Measurements from ENCODE around the gene MRAS.
A peak's percentile ranks its signal among the peaks of the same experiment; 100 is the strongest.
"Not testable (repeated sequence)": the region's sequence is repeated elsewhere in the genome, so short reads cannot be mapped to it uniquely, and the experiment has no call there.

Gene MRAS

DNA sequence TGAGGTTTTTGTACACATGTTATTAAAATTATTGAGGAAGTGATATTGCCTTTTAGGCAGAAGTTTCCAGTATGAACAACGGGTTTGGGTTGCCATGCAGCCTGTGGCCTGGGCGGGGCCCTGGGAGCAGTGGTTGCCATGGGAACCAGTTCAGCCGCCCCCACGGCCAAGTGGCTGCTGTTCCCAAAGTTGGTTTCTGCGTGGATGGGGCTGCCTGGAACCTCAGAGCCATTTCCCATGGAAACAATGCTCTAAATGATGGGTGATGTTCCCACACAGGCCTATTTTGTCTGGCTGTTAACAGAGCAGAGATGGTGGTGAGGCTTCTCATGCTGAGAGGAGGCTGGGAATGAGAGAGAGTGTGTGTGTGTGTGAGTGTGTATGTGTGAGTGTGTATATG, 19.5 kb downstream of the MRAS start:
- DNase-seq, result peak; percentile 92

DNA sequence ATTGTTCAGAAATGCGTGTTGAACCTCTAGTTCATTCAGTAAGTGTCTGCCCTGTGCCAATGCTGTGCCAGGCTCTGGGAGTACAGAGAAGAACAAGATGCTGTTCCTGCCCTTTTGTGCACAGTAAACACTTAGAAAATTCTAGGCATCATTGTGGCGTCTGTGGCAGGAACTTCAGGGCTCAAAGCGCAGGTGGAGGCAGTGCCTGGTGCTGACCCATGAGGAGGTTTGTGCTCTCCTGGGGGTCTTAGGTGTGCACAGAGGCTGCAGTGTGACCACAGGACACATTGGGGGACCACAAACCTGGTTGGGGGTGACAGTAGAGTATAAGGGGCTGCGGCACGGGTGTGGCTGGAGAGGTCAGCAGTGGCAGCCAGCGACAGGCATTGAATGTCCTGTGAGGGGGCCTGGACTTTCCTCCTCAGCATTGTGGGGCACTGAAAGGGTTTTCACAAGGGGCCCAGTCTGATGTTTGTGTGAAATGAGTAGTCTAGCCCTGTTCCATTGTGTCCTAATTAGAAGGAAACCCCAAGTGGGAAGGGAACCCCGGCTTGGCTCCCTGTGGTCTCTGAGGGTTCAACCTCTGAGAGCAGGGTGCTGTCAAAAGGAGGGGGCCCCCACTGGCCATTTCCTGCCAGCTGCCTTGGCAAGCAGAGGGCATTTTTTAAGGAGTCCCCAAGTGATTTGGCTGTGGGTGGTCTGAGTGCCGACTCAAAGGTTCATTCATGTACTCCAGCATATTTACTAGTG, 20.9 kb downstream of the MRAS start:
- no peak for DNase-seq

DNA sequence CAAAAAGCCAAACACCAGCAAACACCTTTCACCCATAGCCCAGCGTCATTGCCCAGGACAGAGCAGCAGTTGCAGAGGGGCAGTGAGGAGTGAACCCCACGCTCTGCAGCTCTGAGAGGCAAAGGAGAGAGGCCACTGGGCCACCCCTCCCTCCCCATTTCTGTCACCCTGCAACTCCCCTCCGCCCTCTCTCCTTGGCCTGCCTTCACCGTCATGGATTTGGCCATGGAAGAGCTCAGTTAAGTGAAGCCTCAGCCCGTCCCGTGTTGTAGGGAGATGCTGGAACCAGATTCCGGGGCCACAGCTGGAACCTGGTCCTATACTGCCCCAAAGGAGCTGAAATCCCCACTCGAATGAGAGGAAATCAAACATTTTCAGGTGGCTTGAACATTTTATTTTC, 21.9 kb downstream of the MRAS start:
- no peak for DNase-seq

DNA sequence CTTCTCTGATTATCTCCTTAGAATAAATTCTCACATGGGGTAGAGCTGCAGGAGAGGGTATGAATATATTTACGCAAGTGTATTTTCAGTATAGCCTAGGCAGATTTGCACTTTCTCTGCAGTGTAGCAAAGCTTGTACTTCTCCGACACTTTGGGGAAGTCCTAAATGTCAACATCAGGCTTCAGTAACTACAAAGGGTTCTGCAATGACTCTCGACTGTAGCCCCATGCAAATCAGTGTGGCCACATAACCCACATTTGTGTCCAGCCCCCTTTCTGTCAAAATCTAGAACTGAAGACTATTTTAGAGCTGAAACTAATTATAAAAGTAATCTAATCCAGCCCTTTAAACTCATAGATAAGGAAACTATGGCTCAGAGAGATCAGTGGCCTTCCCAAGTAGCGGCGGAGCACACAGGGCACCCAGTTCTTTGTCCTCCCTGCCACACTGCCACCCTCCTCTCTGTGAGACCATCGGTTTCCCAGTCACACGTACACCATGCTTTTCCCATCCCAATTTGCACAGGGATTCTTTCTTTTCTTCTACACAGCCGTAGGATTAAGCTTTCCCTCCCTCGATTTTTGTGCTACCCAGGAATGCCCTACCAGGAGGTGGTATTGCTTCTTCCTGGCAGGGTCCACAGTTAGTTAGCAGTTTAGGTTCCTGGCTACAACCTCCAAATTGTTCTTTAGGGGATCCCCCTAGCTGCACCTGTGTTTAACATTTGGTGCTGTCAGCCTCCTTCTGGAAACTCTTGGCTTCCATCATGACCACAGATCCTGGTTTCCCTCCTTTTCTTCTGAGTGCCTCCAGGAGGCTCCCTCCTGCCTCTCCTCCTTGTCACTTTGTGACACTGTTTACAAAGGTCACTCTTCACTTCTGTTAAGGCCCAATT, 22.9 kb downstream of the MRAS start:
- DNase-seq, result peak; percentile 96

DNA sequence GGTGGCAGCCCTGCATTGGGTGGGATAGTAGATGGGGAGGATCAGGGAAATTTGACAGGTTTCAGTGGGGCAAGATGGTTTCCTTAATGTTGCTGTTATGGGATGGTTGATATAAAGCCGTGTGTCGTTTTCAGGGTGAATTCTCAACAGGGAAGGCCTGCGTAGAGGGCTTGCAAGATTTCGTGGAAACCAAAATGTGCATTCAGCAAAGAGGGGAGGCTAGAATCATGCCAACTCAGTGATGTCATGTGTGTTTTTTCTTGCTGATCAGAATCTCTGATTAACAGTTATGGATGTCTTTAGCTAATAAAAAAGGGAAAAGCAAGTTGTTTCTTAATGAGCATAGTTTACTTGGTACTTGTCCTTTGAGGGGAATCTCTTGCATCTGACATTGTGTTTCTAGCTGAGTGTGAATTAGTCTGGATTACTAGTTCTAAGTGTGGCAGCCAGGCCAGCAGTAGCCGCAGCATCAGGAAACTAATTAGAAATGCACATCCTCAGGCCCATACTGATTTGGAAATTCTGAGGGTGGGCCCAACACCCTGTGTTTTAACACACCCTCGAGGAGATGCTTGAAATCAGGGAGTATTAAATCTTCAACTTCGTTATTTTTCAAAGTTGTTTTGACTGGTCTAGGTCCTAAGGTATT, 24.8 kb downstream of the MRAS start:
- DNase-seq, result no peak

DNA sequence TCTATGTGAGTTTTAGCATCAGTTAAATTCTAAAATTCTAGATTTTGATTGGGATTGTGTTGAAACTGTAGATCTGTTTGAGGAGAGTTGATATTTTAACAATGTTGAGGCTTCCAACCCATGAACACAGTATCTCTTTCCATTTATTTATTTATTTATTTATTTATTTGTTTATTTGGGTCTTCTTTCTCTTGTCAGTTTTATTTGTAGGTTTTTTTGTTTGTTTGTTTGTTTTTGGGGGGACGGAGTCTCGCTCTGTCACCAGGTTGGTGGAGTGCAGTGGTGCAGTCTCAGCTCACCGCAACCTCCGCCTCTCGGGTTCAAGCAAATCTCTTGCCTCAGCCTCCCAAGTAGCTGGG, 25.3 kb downstream of the MRAS start:
- no peak for DNase-seq

DNA sequence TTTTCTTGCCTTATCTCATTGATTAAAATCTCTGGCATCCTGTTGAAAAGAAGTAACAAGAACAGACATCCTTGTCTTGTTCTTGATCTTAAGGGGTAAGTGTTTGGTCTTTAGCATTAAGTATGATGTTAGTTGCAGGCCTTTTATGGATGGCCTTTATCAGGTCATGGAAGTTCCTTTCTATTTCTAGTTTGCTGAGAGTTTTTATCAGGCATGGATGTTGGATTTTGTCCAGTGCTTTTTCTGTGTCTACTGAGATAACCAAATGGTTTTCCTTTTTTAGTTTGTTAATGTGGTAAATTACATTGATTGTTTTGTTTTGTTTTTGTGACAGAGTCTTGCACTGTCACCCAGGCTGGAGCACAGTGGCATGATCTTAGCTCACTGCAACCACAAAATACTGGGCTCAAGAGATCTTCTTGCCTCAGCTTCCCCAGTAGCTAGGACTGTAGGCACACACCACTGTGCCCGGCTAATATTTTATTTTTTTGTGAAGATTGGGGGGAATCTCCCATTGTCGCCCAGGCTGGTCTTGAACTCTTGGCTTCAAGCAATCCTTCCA, 26.3 kb downstream of the MRAS start:
- no peak for DNase-seq

DNA sequence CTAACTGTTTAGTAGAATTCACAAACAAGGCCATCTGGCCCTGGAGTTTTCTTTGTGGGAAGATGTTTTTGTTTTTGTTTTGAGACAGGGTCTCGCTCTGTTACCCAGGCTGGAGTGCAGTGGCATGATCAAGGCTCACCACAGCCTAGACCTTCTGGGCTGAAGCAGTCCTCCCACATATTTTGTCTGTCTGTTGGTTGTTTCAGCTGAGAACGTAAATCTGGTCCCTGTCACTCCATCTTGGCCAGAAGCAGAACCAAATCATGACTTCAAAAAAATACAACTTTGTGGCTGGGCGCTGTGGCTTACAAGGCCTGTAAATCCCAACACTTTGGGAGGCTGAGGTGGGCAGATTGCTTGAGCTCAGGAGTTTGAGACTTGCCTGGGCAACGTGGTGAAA, 27.1 kb downstream of the MRAS start:
- DNase-seq, result no peak

DNA sequence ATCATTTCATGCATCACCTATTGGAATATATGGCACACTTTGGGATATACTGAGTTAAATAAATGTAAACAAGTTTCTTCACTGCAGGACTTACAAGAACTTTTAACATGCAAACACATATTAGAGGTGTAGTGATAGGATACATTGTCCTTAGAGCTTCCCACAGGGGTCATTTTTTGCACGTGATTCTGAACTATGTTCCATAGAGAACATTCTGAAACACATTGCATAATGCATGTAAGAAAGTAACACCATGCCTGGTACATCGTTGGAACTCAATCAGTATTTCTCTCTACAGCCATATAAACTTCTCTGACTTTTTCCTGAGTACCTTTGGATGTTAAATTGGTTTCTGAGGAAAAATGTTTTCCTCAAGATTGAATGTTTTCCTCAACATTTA, 28.3 kb downstream of the MRAS start:
- DNase-seq, result no peak

DNA sequence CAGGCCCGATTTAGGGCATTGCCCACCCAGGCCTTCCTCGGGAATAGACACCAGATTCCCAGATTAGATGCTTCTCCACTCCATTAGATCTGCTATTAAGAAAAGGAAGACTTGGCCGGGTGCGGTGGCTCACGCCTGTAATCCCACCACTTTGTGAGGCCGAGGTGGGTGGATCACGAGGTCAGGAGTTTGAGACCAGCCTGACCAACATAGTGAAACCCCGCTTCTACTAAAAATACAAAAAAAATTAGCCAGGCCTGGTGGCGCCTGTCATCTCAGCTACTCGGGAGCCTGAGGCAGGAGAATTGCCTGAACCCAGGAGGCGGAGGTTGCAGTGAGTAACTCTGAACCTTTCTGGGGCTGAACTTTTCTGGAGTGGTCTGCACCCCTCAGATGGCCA, 28.8 kb downstream of the MRAS start:
- DNase-seq, result not testable (repeated sequence)

DNA sequence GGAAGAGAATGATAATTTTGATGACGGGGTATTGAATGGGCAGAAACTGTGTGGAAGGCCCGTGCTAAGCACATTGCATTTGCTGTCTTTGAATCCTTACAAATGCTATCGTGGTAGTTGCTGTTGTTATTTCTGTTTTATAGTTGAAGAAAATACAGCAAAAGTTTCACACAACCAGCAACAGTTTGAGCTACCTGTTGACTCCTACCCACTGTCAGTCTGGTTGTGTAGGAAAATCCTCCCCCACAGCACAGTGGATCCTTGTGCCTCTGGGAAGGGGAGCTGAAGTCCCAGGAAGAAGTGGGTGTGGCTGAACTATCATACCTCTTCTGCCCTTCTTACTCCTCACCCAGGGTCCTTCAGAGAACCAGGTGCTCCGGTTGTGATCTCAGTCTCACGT, 29.4 kb downstream of the MRAS start:
- no peak for DNase-seq

DNA sequence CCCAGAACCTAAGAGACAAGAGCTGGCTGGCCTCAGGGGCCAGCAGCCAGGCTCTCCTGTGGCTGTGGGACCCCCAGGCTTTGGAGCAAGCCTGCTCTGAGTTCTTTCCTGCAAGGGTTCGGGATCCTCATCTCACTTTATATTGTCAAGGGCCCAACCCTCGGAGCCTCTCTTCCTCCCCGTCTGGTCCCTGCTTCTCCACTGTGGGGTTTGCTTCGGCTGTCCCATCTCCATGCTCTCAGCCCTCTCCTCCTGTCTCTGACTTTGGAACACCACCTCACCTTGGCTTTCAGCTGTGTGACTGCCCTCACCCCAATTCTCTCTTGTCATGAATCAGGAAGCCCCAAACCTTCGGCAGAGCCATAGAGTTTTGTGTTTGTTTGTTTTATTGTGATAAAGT, 30.0 kb downstream of the MRAS start:
- DNase-seq, result no peak

DNA sequence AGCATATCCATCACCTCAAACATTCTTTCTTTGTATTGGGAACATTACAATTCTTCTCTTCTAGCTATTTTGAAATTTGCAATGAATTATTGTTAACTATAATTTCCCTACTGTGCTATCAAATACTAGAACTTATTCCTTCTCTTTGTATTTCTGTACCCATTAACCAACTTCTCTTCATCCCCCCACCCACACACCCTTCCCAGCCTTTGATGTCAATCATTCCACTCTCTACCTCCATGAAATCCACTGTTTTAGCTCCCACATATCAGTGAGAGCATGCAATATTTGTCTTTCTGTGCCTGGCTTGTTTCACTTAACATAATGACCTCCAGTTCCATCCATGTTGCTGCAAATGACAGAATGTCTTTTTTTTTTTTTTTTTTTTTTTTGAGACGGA, 30.6 kb downstream of the MRAS start:
- no peak for DNase-seq

DNA sequence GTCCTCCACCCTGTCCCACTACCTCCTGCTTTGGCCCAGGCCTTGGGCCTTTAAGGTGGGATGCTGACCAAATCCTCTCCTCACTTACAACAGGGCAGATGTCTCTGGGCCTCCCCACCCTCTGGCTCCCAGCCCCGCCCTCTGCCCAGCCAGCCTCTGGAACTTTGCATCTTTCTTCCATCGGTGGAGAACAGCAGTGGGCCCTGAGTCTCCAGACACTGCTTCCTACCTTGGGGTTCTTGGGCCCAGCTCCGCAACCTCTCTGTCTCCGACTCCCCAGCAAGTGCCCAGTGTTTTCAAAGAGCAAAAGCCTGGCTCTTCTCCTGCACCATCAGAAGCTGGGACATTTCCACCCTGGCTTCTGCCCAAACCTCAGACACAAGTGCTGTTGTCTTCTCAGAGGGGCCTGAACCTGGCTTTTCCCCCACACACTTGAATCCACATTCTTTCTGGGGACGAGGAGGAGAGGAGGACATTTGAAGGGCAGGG, 33.1 kb downstream of the MRAS start:
- no peak for DNase-seq

DNA sequence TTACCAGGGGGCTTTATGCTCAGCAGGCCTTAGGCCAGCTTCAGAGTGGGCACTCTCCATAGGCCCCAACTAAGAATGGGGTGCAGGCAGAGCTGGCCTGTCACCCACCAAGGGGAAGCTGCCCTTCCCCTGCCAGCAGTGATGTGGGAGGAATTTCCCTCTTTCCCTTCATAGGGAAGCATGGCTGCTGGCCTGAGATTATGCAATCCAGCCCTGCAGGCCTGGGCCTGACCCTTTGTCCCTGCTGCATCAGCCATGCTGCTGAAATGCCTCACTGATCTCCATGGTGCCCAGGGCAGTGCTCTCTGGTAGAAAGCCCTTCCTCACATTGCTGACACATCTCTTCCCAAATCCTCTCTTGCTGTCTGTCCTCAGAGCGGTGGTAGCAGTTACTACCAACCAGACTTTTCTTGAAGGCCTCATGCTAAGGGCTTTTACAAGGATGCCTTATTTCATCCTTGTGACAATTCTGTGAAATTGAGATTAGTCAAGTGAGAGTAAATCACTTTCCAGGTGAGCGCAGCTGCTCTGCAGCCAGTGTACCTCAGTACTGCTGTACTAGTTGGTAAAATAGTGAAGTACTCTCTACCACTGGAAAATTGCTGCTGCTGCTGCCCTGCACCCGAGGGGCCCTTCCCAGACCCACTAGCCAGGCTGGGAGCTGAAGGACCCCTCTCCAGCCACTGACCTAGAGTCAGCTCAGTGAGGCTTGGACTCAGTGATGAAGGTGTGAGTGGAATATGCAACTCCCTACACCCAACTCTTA, 33.8 kb downstream of the MRAS start:
- peak; percentile 88 for DNase-seq

DNA sequence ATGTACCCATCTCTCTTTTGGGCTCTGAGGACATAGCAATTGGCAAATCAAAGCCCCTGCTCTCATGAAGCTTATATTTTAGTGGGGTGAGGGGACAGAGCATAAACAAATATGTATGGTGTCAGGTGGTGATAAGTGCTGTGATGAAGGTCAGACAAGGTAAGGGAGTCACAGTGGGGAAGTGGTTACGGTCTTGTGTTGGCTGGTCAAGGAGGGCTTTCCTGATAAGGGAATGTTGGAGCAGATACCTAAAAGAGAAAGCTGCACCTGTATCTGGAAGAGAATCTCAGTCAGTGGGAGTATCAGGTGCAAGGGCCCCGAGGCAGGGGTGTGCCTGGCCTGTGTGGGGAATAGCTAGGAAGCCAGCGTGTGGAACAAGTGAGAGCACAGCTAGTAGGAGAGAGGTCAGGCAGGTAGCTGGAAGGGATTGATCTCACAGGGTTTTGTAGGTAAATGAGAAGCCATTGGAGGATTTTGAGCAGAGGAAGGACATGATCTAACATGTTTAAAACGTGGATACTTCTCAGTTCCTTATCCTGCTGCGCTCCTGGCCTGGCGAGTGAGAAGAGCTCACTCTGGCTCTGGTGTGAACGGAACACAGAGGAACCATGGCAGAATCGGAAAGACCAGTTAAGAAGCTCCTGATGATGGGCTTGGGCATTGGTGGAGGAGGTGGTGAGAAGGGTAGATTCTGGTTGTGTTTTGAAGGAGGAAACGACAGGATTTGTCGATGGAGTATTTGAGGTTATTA, 35.5 kb downstream of the MRAS start:
- no peak for DNase-seq

DNA sequence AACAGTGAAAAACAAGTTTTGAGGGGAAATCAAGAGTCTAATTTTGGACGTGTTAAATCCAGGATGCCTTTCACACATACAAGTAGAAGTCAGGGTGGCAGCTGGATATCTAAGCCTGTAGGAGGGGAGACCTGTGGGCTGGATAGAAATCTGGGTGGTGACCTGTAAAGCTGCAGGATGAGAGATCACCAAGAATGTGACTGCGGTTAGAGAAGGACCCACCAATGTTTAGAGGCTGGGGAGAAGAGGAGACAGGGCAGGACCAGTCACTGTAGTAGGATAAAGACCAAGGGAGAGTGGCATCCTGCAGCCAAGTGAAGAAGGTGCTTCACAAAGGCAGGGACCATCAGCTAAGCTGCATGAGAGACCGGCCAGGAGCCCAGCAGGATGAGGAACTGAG, 36.2 kb downstream of the MRAS start:
- no peak for DNase-seq

DNA sequence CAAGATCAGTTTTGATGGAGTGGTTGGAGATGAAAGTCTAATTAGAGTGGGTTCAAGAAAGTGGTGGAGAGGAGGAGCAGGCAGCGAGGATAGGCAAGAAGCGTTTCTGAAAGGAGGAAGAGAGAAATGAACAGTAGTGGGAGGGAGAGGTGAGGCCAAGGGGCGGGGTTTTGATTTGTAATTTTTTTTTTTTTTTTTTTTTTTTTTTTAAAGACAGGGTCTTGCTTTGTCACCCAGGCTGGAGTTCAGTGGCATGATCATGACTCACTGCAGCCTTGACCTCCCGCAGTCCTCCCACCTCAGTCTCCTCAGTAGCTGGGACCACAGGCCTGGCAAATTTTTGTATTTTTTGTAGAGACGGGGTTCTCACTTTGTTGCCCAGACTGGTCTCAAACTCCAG, 36.6 kb downstream of the MRAS start:
- peak; percentile 43 for DNase-seq

DNA sequence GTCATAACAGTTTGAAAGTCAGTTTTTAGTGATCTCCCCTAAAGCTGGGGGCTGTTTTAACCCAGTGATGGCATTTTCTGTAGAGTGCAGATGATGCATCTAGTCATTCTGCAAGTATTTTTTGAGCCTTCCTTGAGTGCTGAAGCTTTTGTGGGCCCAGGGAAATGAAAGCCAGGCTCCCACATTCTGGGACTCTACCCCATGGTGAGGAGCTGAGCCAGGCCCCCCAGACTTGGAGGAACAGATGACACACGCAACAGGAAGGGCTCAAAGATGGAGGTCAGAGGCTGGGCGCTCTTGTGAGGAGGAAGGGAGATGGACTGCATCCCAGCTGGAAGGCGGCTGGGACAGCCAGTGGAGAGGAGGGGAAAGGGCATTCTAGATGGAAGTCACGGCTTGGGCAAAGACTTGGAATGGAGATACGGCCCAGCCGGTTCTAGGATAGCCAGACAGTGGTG, 40.8 kb downstream of the MRAS start:
- no peak for DNase-seq

DNA sequence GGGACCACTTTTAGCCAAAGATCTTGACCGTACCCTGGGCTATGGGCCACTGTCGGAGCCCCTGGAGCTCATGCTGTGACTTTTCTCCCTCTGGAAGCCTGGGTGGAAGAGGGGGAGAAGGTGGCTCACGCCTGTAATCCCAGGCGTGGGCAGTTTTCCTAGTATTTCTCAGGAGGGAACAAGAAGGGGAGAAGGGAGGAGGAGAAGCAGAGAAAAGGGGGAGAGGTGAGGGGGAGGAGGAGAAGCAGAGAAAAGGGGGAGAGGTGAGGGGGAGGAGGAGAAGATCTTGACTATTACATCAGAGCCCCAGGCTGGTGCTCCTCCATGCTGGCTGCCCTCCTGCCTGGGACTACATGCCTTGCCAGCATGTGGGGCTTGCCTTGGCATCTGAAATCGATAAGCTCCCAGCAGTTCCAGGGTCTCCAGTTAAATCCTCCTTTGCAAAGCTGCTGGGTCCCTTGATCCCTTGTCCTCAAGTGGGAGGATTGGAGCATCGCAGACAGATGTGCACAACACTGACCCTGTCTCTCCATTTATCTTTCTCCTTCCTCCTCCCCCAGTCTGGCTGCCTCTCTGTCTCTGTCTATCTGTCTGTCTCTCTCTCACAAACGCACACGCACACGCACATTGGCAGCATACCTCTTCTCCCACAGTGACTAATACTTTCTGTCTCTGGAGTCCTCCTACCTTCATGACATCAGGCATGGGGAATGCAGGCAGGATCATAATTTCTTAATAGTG, 41.6 kb downstream of the MRAS start:
- DNase-seq, result no peak

DNA sequence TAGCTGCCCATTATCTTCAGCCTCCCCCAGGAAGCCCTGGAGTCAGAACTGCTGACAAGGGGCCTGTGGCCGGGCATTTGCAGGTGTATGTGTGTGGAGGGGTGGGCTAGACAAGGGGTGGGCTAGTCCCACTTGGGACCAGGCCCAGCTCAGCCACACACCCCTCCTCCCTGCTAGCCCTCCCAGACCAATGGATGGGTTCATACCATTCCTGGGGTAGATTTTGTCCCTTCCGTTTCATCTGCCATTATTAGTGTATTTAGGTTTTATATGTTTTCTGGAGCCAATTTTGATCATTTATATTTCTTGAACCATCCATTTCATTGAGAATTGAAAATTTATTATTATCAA, 42.2 kb downstream of the MRAS start:
- DNase-seq, result no peak
